CD14-positive monocyte (primary cell): Measurements from ENCODE around the gene MAD1L1. TPM values are rescaled to one million over a fixed set of nuclear protein-coding genes. Genes with fewer than 3 reads are reported as not detected.

Source experiments
- DNase-seq, 3 donors: peaks; one replicate each; pipeline ENCODE4 v3.0.0-alpha.2; 2011 to 2022
- H2AFZ ChIP-seq: 2 replicates; pipeline ENCODE4 v1.6.0; 2012; ENCODE audit warnings: mild to moderate bottlenecking, low read depth, low read length, inconsistent platforms; ENCODE audit not compliant: insufficient read depth, poor library complexity, severe bottlenecking
- H3K27ac ChIP-seq, 2 donors: 1 replicate in 1 of 2; 2 replicates in 1 of 2; pipeline ENCODE4 v1.5.1; 2012 to 2013; ENCODE audit warnings: low read length in 2 of 2, control low read depth in 1 of 2, inconsistent platforms in 1 of 2, low read depth in 1 of 2, mild to moderate bottlenecking in 1 of 2
- H3K27me3 ChIP-seq, 2 donors: one replicate each; pipeline versions ENCODE4 v1.6.0 to v1.6.1; 2011 to 2013; ENCODE audit warnings: low read length in 2 of 2; ENCODE audit not compliant: control insufficient read depth in 2 of 2, insufficient read depth in 2 of 2
- H3K36me3 ChIP-seq, 2 donors: replicated peaks in 1 of 2; 1 replicate in 1 of 2; 2 replicates in 1 of 2; pipeline versions ENCODE4 v1.5.1 to v1.6.1; 2012 to 2013; ENCODE audit warnings: low read length in 2 of 2, control low read depth in 1 of 2, inconsistent platforms in 1 of 2, mild to moderate bottlenecking in 1 of 2; ENCODE audit not compliant: insufficient read depth in 2 of 2, control insufficient read depth in 1 of 2
- H3K4me1 ChIP-seq, 2 donors: 1 replicate in 1 of 2; 2 replicates in 1 of 2; pipeline versions ENCODE4 v1.5.1 to v1.6.1; 2012 to 2013; ENCODE audit warnings: low read length in 2 of 2, control low read depth in 1 of 2, inconsistent platforms in 1 of 2, mild to moderate bottlenecking in 1 of 2, moderate library complexity in 1 of 2; ENCODE audit not compliant: insufficient read depth in 2 of 2, control insufficient read depth in 1 of 2
- H3K4me2 ChIP-seq: replicated peaks from 2 replicates; pipeline ENCODE3; 2012; ENCODE audit warnings: low read length, moderate library complexity, mild to moderate bottlenecking; ENCODE audit not compliant: poor library complexity, severe bottlenecking; ENCODE audit errors: extremely low read depth
- H3K4me3 ChIP-seq, 3 experiments: fragments of 200-600 bp in 1 of 3; sonication (generic) in 1 of 3; replicated peaks in 1 of 3; 1 replicate in 2 of 3; 2 replicates in 1 of 3; pipeline ENCODE4 v1.5.1; 2011 to 2013; ENCODE audit warnings: low read length in 3 of 3, mild to moderate bottlenecking in 3 of 3, control low read depth in 2 of 3, low read depth in 2 of 3, inconsistent platforms in 1 of 3, moderate library complexity in 1 of 3
- H3K79me2 ChIP-seq: 2 replicates; pipeline ENCODE4 v1.6.0; 2012; ENCODE audit warnings: mild to moderate bottlenecking, control low read depth, inconsistent platforms, low read length, moderate library complexity; ENCODE audit not compliant: insufficient read depth
- H3K9ac ChIP-seq: 2 replicates; pipeline ENCODE4 v1.6.0; 2017; ENCODE audit warnings: low read length, mild to moderate bottlenecking; ENCODE audit not compliant: insufficient read depth, poor library complexity, severe bottlenecking
- H3K9me3 ChIP-seq, 2 donors: replicated peaks in 1 of 2; 1 replicate in 1 of 2; 2 replicates in 1 of 2; pipeline versions ENCODE4 v1.5.1 to v1.6.1; 2012 to 2013; ENCODE audit warnings: low read length in 2 of 2, control low read depth in 1 of 2; ENCODE audit not compliant: control insufficient read depth in 1 of 2, insufficient read depth in 1 of 2
- H4K20me1 ChIP-seq: 2 replicates; pipeline ENCODE4 v1.6.0; 2012; ENCODE audit warnings: mild to moderate bottlenecking, low read length, control low read depth, moderate library complexity; ENCODE audit not compliant: insufficient read depth
- H3K27ac Mint-ChIP-seq, 7 donors: one replicate each; pipeline ENCODE4 v1.8.0; 2020; ENCODE audit warnings: mild to moderate bottlenecking in 7 of 7, mixed read lengths in 7 of 7, moderate library complexity in 6 of 7, inconsistent platforms in 2 of 7
- H3K27me3 Mint-ChIP-seq, 3 donors: one replicate each; pipeline ENCODE4 v1.8.0; 2021 to 2022; ENCODE audit warnings: low read depth in 3 of 3, mild to moderate bottlenecking in 3 of 3, mixed read lengths in 3 of 3, moderate library complexity in 3 of 3, inconsistent platforms in 1 of 3
- H3K36me3 Mint-ChIP-seq, 2 donors: one replicate each; pipeline ENCODE4 v1.8.0; 2020; ENCODE audit warnings: mixed read lengths in 2 of 2, inconsistent platforms in 1 of 2, mild to moderate bottlenecking in 1 of 2
- H3K4me1 Mint-ChIP-seq: one replicate; pipeline ENCODE4 v1.8.0; 2020; ENCODE audit warnings: mild to moderate bottlenecking, mixed read lengths
- H3K4me3 Mint-ChIP-seq, 2 donors: one replicate each; pipeline ENCODE4 v1.8.0; 2020; ENCODE audit warnings: mild to moderate bottlenecking in 2 of 2, mixed read lengths in 2 of 2, moderate library complexity in 1 of 2
- H3K9me3 Mint-ChIP-seq, 7 donors: one replicate each; pipeline ENCODE4 v1.8.0; 2020 to 2022; ENCODE audit warnings: mixed read lengths in 7 of 7, mild to moderate bottlenecking in 6 of 7, moderate library complexity in 6 of 7, inconsistent platforms in 2 of 7
- CTCF ChIP-seq: fragments of 200-600 bp; IDR thresholded peaks from one replicate; pipeline ENCODE4 v1.8.0; 2022; ENCODE audit warnings: antibody characterized with exemption, mild to moderate bottlenecking
- WGBS: methylation state at CpG from one replicate; pipeline ENCODE4 v1.1.5; 2013; ENCODE audit warnings: missing lambda C conversion rate; ENCODE audit not compliant: insufficient coverage; 5-methylcytosine and 5-hydroxymethylcytosine counted together
- intact Hi-C, 2 donors: fragments of 100-400 bp; cut with micrococcal nuclease; formaldehyde crosslinking; loops; one replicate each; pipeline versions ENCODE4 v1.15.0 to v1.15.1; 2023
- polyA plus RNA-seq, 3 donors: library from polyadenylated mRNA; depleted of rRNA in 1 of 3; unstranded in 2 of 3; stranded (reverse) in 1 of 3; fragments of 300-500 nt in 2 of 3; fragments of >200 nt in 1 of 3; fragmentation: Illumina TruSeq in 2 of 3; gene quantifications; 1 replicate in 2 of 3; 2 replicates in 1 of 3; pipeline ENCODE4 v1.2.3, GENCODE V29; 2012 to 2021

MAD1L1 gene
- polyA plus RNA-seq, 3 donors: 22.0 to 39.4 (median 33.2) TPM

- Mint-ChIP-seq H3K4me1 (no peaks in the 10 kb centered on the region), H3K27me3 (no peaks in the 10 kb centered on the region), H3K4me3 (no peak overlapping the region), H3K27ac (peak overlapping the region in 1 of 7 donors; percentile 40), H3K36me3 (peaks cover 27 to 35% of the 10 kb centered on the region in 2 donors), H3K9me3 (no peaks in the 10 kb centered on the region)
- intact Hi-C loops: no loop called here
- H3K27ac ChIP-seq: no peak overlapping the region
- H4K20me1 ChIP-seq: peaks cover 39% of the 10 kb centered on the region
- H3K36me3 ChIP-seq: peaks cover 6 to 28% of the 10 kb centered on the region in 2 donors
- 96% methylated on average over 8 of the region's 13 CpGs for WGBS
- DNase-seq: no peak
- H3K9ac ChIP-seq: no peak overlapping the region
- no peak overlapping the region for H3K4me3 ChIP-seq
- no peaks in the 10 kb centered on the region for H3K79me2 ChIP-seq
- H3K4me1 ChIP-seq: no peaks in the 10 kb centered on the region
- H3K27me3 ChIP-seq: no peaks in the 10 kb centered on the region
- no peak for TF ChIP-seq CTCF
- H3K9me3 ChIP-seq: no peaks in the 10 kb centered on the region
- no peak overlapping the region for H3K4me2 ChIP-seq
- H2AFZ ChIP-seq: no peak overlapping the region
Observed at GRCh38 chr7:1900847-1901246, 331.9 kb downstream of the MAD1L1 start.

GRCh38 chr7:1899951-1900762, 332.6 kb downstream of the MAD1L1 start:
- no peak for DNase-seq
- Histone ChIP-seq H4K20me1 (peaks cover 35% of the 10 kb centered on the region), H3K9ac (no peak overlapping the region), H3K36me3 (peaks cover 6 to 35% of the 10 kb centered on the region in 2 donors), H3K4me3 (no peak overlapping the region), H3K79me2 (no peaks in the 10 kb centered on the region), H3K4me1 (no peaks in the 10 kb centered on the region), H3K9me3 (no peaks in the 10 kb centered on the region), H2AFZ (no peak overlapping the region), H3K4me2 (no peak overlapping the region), H3K27ac (no peak overlapping the region), H3K27me3 (no peaks in the 10 kb centered on the region)
- Mint-ChIP-seq H3K4me3 (no peak overlapping the region), H3K27me3 (no peaks in the 10 kb centered on the region), H3K27ac (peak overlapping the region in 1 of 7 donors; percentile 40), H3K36me3 (peaks cover 32 to 38% of the 10 kb centered on the region in 2 donors), H3K4me1 (no peaks in the 10 kb centered on the region), H3K9me3 (no peaks in the 10 kb centered on the region)
- 98% methylated on average over 25 of the region's 34 CpGs for WGBS
- intact Hi-C loops: no loop called here
- TF ChIP-seq CTCF: no peak
